HL-60 (cell line): ENCODE results near the gene ARHGAP10.

ENCODE experiments used
- TF ChIP-seq, protein P1 (sequence below): IDR thresholded peaks from one replicate; pipeline ENCODE4 v1.5.1; 2011; ENCODE audit warnings: low read length, control low read depth, inconsistent platforms; ENCODE audit not compliant: insufficient read depth
- TF ChIP-seq, protein P2 (sequence below): IDR thresholded peaks from 2 replicates; pipeline ENCODE4 v1.6.1; 2012; ENCODE audit warnings: low read depth; ENCODE audit not compliant: insufficient replicate concordance

DNA sequence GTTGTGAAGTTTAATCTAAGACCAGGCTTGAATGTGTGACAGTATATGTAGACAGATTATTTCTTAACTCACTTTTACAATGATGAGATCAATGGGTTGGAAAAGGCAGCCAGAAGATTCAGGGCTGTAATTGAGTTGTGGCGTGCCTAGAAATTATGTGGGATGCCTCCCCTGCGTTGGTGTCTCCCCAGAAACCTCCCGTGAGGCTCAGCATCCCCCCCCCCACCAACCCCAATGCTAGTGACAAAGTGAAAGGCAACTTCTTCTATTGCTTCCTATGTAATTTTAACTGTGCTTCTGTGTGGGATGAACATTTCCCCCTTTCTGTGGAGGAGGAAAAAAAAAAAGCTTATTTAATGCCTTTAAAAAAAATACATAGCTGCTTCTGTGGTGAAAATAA lies 297.9 kb downstream of the ARHGAP10 start:
- TF ChIP-seq, protein P1, sequence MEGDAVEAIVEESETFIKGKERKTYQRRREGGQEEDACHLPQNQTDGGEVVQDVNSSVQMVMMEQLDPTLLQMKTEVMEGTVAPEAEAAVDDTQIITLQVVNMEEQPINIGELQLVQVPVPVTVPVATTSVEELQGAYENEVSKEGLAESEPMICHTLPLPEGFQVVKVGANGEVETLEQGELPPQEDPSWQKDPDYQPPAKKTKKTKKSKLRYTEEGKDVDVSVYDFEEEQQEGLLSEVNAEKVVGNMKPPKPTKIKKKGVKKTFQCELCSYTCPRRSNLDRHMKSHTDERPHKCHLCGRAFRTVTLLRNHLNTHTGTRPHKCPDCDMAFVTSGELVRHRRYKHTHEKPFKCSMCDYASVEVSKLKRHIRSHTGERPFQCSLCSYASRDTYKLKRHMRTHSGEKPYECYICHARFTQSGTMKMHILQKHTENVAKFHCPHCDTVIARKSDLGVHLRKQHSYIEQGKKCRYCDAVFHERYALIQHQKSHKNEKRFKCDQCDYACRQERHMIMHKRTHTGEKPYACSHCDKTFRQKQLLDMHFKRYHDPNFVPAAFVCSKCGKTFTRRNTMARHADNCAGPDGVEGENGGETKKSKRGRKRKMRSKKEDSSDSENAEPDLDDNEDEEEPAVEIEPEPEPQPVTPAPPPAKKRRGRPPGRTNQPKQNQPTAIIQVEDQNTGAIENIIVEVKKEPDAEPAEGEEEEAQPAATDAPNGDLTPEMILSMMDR: no peak
- TF ChIP-seq, protein P2, sequence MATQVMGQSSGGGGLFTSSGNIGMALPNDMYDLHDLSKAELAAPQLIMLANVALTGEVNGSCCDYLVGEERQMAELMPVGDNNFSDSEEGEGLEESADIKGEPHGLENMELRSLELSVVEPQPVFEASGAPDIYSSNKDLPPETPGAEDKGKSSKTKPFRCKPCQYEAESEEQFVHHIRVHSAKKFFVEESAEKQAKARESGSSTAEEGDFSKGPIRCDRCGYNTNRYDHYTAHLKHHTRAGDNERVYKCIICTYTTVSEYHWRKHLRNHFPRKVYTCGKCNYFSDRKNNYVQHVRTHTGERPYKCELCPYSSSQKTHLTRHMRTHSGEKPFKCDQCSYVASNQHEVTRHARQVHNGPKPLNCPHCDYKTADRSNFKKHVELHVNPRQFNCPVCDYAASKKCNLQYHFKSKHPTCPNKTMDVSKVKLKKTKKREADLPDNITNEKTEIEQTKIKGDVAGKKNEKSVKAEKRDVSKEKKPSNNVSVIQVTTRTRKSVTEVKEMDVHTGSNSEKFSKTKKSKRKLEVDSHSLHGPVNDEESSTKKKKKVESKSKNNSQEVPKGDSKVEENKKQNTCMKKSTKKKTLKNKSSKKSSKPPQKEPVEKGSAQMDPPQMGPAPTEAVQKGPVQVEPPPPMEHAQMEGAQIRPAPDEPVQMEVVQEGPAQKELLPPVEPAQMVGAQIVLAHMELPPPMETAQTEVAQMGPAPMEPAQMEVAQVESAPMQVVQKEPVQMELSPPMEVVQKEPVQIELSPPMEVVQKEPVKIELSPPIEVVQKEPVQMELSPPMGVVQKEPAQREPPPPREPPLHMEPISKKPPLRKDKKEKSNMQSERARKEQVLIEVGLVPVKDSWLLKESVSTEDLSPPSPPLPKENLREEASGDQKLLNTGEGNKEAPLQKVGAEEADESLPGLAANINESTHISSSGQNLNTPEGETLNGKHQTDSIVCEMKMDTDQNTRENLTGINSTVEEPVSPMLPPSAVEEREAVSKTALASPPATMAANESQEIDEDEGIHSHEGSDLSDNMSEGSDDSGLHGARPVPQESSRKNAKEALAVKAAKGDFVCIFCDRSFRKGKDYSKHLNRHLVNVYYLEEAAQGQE: no peak
